GM18867 (cell line): Measurements from ENCODE around the gene SEMA3E.
"Not testable (repeated sequence)": the region's sequence is repeated elsewhere in the genome, so short reads cannot be mapped to it uniquely, and the experiment has no call there.

Experiments used
- ATAC-seq: cut with Tn5 transposase; IDR thresholded peaks from one replicate; pipeline ENCODE4 v1.9.1; 2021; ENCODE audit warnings: mild to moderate bottlenecking, moderate library complexity; ENCODE audit not compliant: unreplicated experiment

SEMA3E gene

GRCh38 chr7:83494683-83495082 is 154.3 kb downstream of the SEMA3E start:
- ATAC-seq: no peak

DNA sequence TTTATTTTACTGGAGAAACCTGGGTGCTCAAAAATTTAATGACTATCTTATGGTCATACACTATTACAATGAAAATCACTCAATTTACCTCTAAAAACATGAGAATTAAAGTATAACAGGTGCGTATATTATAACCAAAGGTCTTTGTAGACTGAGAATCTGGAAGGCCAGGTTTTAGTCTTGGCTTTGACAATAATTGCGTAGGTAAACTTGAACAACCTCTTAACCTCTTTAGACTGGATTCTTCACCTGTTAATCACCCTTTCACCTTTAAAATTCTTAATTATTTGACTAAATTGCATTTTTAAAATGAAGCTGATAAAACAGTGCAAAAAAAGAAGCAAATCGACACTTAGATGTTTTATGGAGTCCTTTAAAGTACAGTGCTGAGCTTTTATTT is 156.1 kb downstream of the SEMA3E start:
- ATAC-seq: no peak

- ATAC-seq: no peak
Measured at GRCh38 chr7:83487801-83488200, 161.1 kb downstream of the SEMA3E start.

DNA sequence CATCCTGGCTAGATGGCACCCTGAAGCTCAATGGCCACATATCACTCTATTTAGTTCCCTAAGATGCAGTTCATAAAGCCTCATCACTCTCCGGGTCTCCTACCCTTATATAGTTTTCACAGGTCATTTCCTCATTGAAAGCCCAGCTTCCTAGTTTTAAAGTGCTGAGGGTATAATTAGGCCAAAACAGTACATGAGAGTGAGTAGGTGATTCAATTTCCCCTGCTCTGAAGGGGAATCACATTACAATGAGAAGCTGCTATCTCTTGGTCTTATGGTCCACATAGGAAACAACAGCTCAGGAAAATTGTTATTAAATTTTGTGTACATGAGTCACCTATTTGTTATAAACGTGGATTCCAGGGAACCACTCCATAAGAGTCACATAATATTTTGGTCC is 162.0 kb downstream of the SEMA3E start:
- no peak for ATAC-seq

DNA sequence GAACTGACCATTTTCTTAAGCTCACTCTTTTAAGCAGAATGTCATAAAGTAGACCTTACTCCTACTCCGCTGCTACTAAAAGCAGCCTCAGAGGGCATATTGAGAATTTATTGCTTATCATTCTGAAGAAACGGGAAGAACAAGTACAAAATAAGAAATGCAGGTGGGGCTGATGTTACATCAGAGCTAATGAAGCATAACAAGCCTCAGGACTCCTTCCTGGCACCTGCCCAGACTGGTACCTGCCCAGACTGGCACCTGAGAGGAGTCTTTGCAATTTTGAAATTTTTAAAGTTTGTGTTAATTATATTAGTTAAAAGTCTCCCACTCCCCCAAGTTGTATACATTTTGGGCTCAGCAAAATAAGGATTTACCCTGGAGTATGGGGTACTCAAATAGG is 162.4 kb downstream of the SEMA3E start:
- no peak for ATAC-seq

GRCh38 chr7:83484826-83485225 is 164.1 kb downstream of the SEMA3E start:
- no peak for ATAC-seq

DNA sequence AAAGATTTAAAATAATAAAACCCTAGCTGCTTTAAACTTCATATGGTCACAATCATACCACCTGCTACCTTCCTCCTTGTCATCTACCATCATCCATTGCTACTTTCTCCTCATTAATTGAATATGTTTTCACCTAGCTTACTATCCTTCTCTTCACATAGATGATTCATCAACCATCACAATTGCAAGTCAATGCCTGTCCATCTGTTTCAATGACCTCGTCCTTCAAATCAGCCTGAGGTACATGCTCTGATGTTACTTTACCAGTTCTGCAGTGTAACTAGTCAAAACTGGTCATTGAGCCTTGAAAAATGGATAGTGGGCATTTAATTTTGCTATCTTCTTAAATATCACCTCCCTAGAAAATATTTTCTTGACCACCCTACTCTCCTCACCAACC is 164.7 kb downstream of the SEMA3E start:
- ATAC-seq: no peak

DNA sequence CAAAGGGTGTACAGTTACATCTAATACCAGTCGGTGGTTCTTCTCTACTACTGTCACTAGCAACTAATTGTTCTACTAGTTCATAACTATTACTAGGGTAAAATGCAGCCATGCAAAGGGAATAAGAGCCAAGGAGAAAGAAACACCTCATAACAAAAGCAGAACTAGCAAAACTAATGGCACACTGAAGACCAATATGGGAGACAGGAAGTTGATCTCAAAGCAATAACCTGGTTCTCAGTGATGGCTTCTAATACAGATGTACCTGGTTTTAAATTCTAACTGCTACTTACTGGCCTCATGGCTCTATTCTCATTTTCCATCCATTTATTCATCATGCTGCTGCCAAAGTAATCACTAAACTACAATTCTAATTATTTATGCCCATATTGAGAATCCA is 170.3 kb downstream of the SEMA3E start:
- ATAC-seq: peak; percentile 58

DNA sequence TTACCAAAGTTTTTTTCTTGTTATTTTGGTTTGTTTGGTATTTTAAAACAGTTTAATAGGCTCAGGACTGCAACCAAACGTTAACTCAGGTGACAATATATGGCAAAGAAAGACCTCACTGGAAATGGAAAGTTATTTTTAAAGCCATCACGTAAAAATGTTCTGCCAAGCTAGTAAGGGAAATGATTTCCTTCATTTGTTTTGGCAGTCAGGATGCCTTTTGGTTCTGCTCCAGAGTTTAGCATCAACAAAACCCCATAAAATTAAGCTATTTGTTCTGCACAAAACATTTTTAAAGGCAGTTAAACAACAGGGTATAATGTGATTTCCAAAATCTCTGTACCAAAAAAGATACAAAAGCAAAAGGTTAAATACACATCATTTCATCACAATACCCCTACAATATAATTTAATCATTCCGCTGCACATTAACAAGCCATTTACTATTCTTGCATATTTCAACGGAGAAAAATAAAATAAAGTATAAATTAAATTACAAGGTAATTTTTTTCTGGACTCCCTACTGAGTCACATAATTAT is 172.4 kb downstream of the SEMA3E start:
- ATAC-seq: no peak

DNA sequence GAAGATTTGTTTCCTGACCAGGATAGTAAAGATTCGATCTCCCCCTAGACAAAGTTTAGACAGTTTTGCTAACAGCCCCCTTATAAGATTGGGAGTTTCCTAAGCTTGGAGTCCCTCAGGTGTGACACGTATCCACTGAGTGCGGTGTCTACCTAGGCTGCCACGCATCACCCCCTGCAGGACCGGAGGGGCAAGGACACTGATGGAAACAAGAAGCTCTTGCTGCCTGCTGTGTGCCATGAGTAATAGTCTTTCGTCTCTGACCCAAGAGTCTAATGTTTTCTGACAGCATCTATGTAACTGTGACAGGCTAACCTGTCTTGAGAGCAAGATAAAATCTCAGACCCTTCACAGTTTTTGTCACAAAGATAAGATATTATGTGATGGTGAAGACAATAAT is 173.5 kb downstream of the SEMA3E start:
- no peak for ATAC-seq

DNA sequence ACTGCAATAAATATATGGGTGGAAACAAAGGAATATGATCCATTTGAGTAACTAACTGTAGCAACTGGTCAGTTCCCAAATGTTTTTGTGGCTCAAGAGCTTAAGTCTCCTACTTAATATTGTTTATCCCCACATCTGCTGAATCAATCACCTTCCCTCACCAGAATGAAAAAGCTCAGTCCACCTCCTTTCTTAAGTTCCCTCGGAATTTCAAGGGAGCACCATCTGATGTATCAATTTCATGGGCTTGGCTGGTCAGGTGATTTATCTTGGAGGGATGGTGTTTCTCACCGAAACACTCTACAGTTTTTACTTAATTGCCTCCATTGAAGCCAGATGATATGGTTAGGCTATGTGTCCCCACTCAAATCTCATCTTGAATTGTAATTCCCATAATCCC is 176.6 kb downstream of the SEMA3E start:
- no peak for ATAC-seq

GRCh38 chr7:83469491-83469890 is 179.4 kb downstream of the SEMA3E start:
- no peak for ATAC-seq

- no peak for ATAC-seq
Measured at GRCh38 chr7:83469076-83469475, 179.9 kb downstream of the SEMA3E start.

DNA sequence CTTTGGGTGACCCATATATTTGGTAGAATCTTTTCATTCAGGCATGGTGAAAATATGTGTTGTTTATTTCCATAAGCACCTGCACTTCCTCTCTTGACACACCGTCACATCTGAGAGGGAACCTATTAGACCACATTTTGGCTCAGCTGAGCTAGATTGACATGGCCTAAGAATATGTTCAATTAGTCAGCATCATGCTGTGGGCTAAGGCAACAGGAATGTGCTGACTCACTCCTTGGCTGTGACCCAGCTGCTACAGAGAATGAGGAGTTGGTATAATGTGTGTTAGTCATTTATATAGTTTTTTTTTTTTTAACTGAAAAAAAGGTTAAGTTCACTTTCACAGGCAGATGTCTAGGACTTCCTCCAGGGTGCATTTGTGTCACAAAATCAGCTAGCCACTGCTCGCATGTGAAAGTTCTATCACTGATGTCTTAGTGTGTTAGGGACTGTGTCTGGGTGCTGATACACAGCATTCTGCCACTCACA is 180.6 kb downstream of the SEMA3E start:
- ATAC-seq: peak; percentile 95

DNA sequence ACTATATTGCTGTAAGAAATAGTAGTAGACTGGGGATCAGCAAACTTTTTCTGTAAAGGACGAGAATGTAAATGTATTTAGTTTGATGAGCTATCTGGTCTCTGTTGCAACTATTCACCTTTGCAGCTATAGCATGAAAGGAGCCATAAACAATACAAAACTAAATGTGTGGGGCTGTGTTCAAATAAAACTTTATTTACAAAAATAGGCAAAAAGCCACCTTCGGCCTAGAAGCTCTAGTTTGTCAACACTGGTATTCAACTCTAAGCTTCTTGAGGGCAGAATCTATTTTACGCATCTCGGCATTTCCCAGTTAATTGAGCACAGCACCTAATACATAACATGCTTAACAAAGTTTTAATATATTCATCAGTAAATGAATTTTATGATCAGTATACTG is 181.4 kb downstream of the SEMA3E start:
- ATAC-seq: no peak

DNA sequence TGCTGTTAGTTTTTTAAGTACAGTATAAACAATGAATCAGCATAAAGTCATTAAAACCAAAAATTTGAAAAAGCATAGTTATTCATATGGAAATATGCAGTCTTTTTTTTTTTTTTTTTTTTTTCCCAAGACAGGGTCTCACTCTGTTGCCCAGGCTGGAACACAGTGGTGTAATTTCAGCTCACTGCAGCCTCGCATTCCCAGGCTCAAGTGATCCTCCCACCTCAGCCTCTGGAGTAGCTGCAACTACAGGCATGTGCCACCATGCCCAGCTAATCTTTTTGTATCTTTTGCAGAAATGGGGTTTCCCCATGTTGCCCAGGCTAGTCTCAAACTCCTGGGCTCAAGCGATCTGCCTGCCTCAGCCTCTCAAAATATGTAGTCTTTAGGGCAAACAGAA is 182.0 kb downstream of the SEMA3E start:
- ATAC-seq: no peak

DNA sequence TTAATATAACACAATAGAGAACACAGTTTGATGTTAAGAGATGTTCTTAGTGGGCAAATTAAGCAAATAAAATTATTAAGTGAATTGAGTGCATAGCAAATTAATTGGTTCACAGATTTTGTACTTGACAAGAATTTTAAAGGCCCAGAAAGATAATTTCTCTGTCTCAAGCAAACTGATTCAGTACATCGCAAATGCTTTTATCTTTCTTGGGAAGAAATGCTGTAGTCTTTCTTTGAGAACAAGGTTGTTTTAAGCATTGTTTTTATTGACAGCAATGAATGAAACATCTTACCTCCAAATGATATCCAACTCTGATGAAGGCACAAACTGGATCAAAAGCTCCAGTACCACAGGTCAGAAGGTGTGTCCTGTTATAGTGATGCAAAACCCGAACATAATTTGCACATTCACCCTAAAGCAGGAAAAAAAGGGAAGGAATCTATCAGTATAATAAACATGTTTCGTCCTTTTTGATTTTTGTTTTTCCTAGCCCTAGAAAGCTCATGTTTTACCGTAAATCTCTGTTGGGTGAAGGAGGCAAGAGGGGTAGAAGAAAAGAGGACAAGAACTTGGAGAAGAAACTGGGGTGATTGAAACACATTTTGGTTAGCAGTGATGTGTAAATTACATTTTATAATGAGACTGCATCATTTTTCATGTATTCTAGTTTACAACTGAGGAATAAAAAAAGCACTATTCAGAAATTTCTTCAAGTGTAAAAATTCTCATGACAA is 182.6 kb downstream of the SEMA3E start:
- ATAC-seq: no peak

DNA sequence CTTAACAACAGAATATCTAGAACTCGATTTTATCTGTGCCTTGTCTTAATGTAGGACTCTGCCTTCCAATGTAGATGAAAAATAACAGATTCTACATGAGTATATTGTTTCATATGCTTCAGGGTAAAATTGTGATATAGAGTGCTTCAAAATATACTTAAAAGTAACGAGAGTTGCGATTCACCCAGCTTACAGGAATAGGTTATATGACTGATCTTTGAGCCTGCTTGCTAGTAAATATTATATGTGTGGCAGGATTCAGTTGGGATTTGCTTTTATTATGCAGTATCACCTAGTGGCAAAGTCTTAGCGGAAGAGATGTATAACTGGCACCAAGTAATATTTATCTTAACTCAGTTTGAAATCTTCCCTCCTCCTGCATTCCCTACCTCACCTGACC is 183.3 kb downstream of the SEMA3E start:
- no peak for ATAC-seq

DNA sequence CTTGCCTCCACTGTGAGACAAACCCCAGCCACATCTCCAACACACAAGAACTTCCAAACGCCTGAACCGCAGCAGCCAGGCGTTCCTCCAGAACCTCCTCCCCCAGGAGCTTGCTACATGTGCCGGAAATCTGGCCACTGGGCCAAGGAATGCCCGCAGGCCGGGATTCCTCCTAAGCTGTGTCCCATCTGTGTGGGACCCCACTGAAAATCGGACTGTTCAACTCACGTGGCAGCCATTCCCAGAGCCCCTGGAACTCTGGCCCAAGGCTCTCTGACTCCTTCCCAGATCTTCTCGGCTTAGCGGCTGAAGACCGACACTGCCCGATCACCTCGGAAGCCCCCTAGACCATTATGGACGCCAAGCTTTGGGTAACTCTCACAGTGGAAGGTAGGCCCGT is 187.1 kb downstream of the SEMA3E start:
- ATAC-seq: not testable (repeated sequence)

DNA sequence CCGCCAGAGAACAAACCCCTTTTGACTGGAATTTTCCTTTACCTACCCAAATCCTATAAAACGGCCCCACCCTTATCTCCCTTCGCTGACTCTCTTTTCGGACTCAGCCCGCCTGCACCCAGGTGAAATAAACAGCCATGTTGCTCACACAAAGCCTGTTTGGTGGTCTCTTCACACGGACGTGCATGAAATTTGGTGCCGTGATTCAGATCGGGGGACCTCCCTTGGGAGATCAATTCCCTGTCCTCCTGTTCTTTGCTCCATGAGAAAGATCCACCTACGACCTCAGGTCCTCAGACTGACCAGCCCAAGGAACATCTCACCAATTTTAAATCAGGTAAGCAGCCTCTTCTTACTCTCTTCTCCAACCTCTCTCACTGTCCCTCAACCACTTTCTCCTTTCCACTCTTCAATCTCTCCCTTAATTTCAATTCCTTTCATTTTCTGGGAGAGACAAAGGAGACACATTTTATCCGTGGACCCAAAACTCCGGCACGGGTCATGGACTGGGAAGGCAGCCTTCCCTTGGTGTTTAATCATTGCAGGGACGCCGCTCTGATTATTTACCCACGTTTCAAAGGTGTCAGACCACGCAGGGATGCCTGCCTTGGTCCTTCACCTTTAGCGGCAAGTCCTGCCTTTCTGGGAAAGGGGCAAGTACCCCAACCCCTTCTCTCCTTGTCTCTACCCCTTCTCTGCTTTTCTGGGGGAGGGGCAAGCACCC is 188.8 kb downstream of the SEMA3E start:
- ATAC-seq: not testable (repeated sequence)

DNA sequence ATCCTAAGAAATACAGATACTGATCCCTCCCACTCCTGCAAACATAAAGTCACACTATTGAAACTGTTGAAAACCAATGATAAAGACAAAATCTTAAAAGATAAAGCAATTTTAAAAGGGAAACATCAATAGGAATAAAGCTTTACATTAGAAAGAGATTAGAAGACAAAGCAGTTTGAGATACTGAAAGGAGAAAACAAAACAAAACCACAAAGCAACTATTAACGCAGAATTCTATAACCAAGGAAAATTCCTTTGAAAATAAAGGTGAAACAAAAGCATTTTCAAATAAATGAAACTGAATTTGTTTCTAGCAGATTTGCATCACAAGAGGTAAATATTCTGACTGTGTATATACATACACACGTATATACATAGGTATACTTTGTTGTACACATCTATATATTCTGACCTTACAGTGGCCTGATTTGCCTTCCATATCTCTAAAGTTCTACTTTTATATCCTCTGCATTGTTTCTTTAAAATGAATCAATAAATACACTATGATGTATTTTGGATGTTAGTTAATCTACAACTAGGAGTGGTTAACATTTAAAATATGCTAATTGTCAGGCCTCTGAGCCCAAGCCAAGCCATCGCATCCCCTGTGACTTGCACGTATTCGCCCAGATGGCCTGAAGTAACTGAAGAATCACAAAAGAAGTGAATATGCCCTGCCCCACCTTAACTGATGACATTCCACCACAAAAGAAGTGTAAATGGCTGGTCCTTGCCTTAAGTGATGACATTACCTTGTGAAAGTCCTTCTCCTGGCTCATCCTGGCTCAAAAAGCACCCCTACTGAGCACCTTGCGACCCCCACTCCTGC is 189.6 kb downstream of the SEMA3E start:
- not testable (repeated sequence) for ATAC-seq
